DND-41 (cell line): Measurements from ENCODE around the gene CERK.

Source experiments
- ATAC-seq: fragments of 200-7000 bp; cut with Tn5 transposase; 3 replicates; pipeline ENCODE4 v1.9.1; 2021; ENCODE audit warnings: low read depth; ENCODE audit not compliant: insufficient read depth
- DNase-seq: peaks from one replicate; pipeline ENCODE4 v3.0.0-alpha.2; 2020
- H2AFZ ChIP-seq: 2 replicates; pipeline ENCODE4 v1.6.0; 2012; ENCODE audit warnings: low read depth, low read length
- H3K27ac ChIP-seq: 2 replicates; pipeline ENCODE4 v1.5.1; 2012; ENCODE audit warnings: low read length, inconsistent platforms
- H3K27me3 ChIP-seq: fragments of 200-600 bp; sonication (generic); 2 replicates; pipeline ENCODE4 v1.6.0; 2012; ENCODE audit warnings: low read length, mild to moderate bottlenecking, inconsistent platforms; ENCODE audit not compliant: insufficient read depth, poor library complexity
- H3K36me3 ChIP-seq: 2 replicates; pipeline ENCODE4 v1.5.1; 2012; ENCODE audit warnings: low read length, inconsistent platforms; ENCODE audit not compliant: insufficient read depth
- H3K4me1 ChIP-seq: 2 replicates; pipeline ENCODE4 v1.5.1; 2012; ENCODE audit warnings: mild to moderate bottlenecking, low read length; ENCODE audit not compliant: insufficient read depth
- H3K4me2 ChIP-seq: 2 replicates; pipeline ENCODE4 v1.6.0; 2012; ENCODE audit warnings: mild to moderate bottlenecking, moderate library complexity, low read length, inconsistent platforms; ENCODE audit not compliant: insufficient read depth
- H3K4me3 ChIP-seq, 2 experiments: fragments of 200-600 bp in 1 of 2; shearing (Covaris generic) in 1 of 2; 2 replicates each; pipeline ENCODE4 v1.5.1; 2012 to 2016; ENCODE audit warnings: inconsistent platforms in 2 of 2, low read length in 2 of 2, mild to moderate bottlenecking in 2 of 2, low read depth in 1 of 2, moderate library complexity in 1 of 2
- H3K79me2 ChIP-seq: 2 replicates; pipeline ENCODE4 v1.6.0; 2012; ENCODE audit warnings: low read length, inconsistent platforms; ENCODE audit not compliant: insufficient read depth
- H3K9ac ChIP-seq: 2 replicates; pipeline ENCODE4 v1.6.0; 2012; ENCODE audit warnings: low read depth, mild to moderate bottlenecking, inconsistent platforms, low read length, moderate library complexity
- H3K9me3 ChIP-seq: 2 replicates; pipeline ENCODE4 v1.5.1; 2012; ENCODE audit warnings: low read length, moderate library complexity, mild to moderate bottlenecking, inconsistent platforms; ENCODE audit not compliant: insufficient read depth, severe bottlenecking
- H4K20me1 ChIP-seq: 2 replicates; pipeline ENCODE4 v1.6.0; 2012; ENCODE audit warnings: low read length; ENCODE audit not compliant: insufficient read depth
- CTCF ChIP-seq: IDR thresholded peaks from 2 replicates; pipeline ENCODE4 v1.5.1; 2012; ENCODE audit warnings: borderline replicate concordance, low read length, moderate library complexity, mild to moderate bottlenecking; ENCODE audit not compliant: poor library complexity, severe bottlenecking; ENCODE audit errors: extremely low read depth
- EZH2 ChIP-seq: IDR thresholded peaks from 3 replicates; pipeline ENCODE4 v1.6.1; 2012; ENCODE audit warnings: borderline replicate concordance, low read depth, mild to moderate bottlenecking, moderate library complexity, low read length, inconsistent platforms; ENCODE audit not compliant: severe bottlenecking

The CERK gene

GRCh38 chr22:46762238-46763050, 24.4 kb upstream of the CERK start, which contains the start of gene TBC1D22A:
Gene TBC1D22A, plus strand, starts transcription at chr22:46762650. Its CDS starts 137 bp downstream, at chr22:46762787.
- H3K36me3 ChIP-seq, result peaks cover 12% of the 10 kb centered on the region
- peak within 1 kb of the TSS; percentile 80 to 94 for H3K4me3 ChIP-seq
- TF ChIP-seq CTCF, result peak; percentile 9
- TF ChIP-seq EZH2, result no peak
- peak within 1 kb of the TSS; percentile 77 for H3K4me2 ChIP-seq
- peaks cover 40% of the 10 kb centered on the region for H3K4me1 ChIP-seq
- H3K9ac ChIP-seq, result peak within 1 kb of the TSS; percentile 87
- peaks cover 5% of the 10 kb centered on the region; the same call in 1 of the 2 replicates for H4K20me1 ChIP-seq
- peak within 1 kb of the TSS; percentile 91 for H3K27ac ChIP-seq
- DNase-seq (peak; percentile 95), ATAC-seq (peak; percentile 93)
- H3K27me3 ChIP-seq, result no peaks in the 10 kb centered on the region
- H2AFZ ChIP-seq, result peak within 1 kb of the TSS; percentile 97
- H3K9me3 ChIP-seq, result no peaks in the 10 kb centered on the region
- H3K79me2 ChIP-seq, result peaks cover 61% of the 10 kb centered on the region

GRCh38 chr22:46761539-46762237, 23.6 kb upstream of the CERK start:
- TF ChIP-seq EZH2 (no peak), CTCF (no peak)
- Histone ChIP-seq H4K20me1 (peaks cover under 1% of the 10 kb centered on the region; the same call in 1 of the 2 replicates), H3K36me3 (peaks cover 7% of the 10 kb centered on the region), H2AFZ (peak overlapping the region; percentile 97), H3K9ac (peak overlapping the region; percentile 87), H3K27ac (peak overlapping the region; percentile 91), H3K79me2 (peaks cover 53% of the 10 kb centered on the region), H3K27me3 (no peaks in the 10 kb centered on the region), H3K4me2 (peak overlapping the region; percentile 77), H3K9me3 (peaks cover under 1% of the 10 kb centered on the region), H3K4me1 (peaks cover 38% of the 10 kb centered on the region), H3K4me3 (peak overlapping the region; percentile 80 to 94; a peak in 3 of 4 replicates)
- ATAC-seq, result peak; percentile 8; the same call in 2 of the 3 replicates
- DNase-seq, result peak; percentile 32

- DNase-seq (no peak), ATAC-seq (no peak)
- Histone ChIP-seq H4K20me1 (no peaks in the 10 kb centered on the region; the same call in 1 of the 2 replicates), H3K27me3 (no peaks in the 10 kb centered on the region), H3K36me3 (peaks cover 6% of the 10 kb centered on the region), H3K4me1 (peaks cover 34% of the 10 kb centered on the region), H3K79me2 (peaks cover 46% of the 10 kb centered on the region), H3K4me3 (peak overlapping the region in 1 of 2 experiments; percentile 94; a peak in 1 of 4 replicates), H3K4me2 (peak overlapping the region; percentile 77), H2AFZ (no peak overlapping the region), H3K9me3 (peaks cover 7% of the 10 kb centered on the region), H3K27ac (peak overlapping the region; percentile 35; the same call in 1 of the 2 replicates), H3K9ac (peak overlapping the region; percentile 87)
- TF ChIP-seq CTCF (no peak), EZH2 (no peak)
Measured at GRCh38 chr22:46761017-46761416, 23.0 kb upstream of the CERK start.
